ENCODE results near the gene KSR2.

KSR2 gene

DNA sequence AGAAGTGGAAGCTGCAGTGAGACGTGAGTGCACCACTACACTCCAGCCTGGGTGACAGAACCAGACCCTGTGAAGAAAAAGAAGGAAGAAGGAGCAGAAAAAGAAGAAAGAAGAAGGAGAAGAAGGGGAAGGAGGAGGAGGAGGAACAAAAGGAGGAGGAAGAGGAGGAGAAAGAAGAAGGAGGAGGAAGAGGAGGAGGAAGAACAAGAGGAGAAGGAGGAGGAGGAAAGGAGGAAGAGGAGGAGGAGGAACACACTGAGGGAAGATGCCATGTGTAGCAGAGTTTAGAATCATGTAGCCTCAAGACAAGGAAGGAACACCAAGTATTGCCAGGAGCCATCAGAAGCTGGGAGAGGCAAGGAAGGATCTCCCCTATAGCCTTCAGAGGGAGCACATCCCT lies 241.5 kb downstream of the KSR2 start:
- TF ChIP-seq, protein P1, sequence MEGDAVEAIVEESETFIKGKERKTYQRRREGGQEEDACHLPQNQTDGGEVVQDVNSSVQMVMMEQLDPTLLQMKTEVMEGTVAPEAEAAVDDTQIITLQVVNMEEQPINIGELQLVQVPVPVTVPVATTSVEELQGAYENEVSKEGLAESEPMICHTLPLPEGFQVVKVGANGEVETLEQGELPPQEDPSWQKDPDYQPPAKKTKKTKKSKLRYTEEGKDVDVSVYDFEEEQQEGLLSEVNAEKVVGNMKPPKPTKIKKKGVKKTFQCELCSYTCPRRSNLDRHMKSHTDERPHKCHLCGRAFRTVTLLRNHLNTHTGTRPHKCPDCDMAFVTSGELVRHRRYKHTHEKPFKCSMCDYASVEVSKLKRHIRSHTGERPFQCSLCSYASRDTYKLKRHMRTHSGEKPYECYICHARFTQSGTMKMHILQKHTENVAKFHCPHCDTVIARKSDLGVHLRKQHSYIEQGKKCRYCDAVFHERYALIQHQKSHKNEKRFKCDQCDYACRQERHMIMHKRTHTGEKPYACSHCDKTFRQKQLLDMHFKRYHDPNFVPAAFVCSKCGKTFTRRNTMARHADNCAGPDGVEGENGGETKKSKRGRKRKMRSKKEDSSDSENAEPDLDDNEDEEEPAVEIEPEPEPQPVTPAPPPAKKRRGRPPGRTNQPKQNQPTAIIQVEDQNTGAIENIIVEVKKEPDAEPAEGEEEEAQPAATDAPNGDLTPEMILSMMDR (IDR thresholded peaks at IDR 0.05; ENCODE audit: extremely low read depth, insufficient read depth, missing control alignments) = no peak
- no peak for DNase-seq (ENCODE audit: low spot score)
- in situ Hi-C loops (cut with MboI; ENCODE audit: low pct_unique_long_range_greater_than_20kb, low sequenced_read_pairs, unreplicated experiment) = no loop called here

DNA sequence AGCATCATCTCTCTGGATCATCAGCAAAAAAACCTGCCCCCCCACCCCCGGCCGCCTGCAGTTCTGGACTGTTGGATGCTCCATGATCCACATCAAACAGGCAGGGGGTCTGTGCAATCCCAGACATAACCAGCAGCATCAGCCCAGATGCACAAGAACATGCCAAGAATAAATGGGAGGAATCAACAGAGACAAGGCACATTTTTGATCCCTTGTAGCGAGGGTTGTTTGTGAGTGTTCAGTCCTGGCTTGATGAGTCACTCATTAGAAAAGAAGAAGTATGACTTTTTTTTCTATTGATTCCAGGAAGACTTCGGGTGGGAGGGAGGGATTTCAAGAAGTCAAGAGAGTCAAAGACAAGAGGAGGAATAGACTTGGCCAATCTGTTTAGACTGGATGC lies 244.2 kb downstream of the KSR2 start:
- DNase-seq (ENCODE audit: low spot score) = no peak
- TF ChIP-seq, protein P1 (IDR thresholded peaks at IDR 0.05; ENCODE audit: extremely low read depth, insufficient read depth, missing control alignments) = no peak
- in situ Hi-C loops (cut with MboI; ENCODE audit: low pct_unique_long_range_greater_than_20kb, low sequenced_read_pairs, unreplicated experiment) = no loop called here

GRCh38 chr12:117718559-117718958 lies 250.2 kb downstream of the KSR2 start:
- no peak for DNase-seq (ENCODE audit: low spot score)
- TF ChIP-seq, protein P1 (IDR thresholded peaks at IDR 0.05; ENCODE audit: extremely low read depth, insufficient read depth, missing control alignments) = no peak
- in situ Hi-C loops (cut with MboI; ENCODE audit: low pct_unique_long_range_greater_than_20kb, low sequenced_read_pairs, unreplicated experiment) = no loop called here

GRCh38 chr12:117718141-117718540 lies 250.6 kb downstream of the KSR2 start:
- no peak for DNase-seq (ENCODE audit: low spot score)
- in situ Hi-C loops (cut with MboI; ENCODE audit: low pct_unique_long_range_greater_than_20kb, low sequenced_read_pairs, unreplicated experiment) = no loop called here
- TF ChIP-seq, protein P1 (IDR thresholded peaks at IDR 0.05; ENCODE audit: extremely low read depth, insufficient read depth, missing control alignments) = no peak

DNA sequence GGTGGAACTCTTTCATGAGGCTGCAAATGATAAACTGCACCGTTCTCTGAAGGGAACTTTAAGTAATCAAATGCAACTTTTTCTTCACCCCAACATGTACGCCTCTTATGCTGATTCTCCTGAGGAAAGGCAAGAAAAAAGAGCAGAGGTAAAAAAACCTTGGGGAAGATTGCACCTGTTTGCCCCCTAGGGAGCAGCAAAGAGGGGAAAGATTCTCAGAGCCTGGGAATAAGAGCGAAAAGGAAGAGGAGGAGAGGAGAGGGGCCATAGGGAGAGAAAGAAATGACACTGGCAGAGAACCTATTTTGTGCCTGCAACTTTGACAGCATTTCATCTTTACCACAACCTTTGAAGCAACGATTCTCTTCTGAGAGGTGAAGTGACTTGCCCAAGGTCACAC lies 254.6 kb downstream of the KSR2 start:
- TF ChIP-seq, protein P1 (IDR thresholded peaks at IDR 0.05; ENCODE audit: extremely low read depth, insufficient read depth, missing control alignments) = no peak
- DNase-seq (ENCODE audit: low spot score) = no peak
- in situ Hi-C loops (cut with MboI; ENCODE audit: low pct_unique_long_range_greater_than_20kb, low sequenced_read_pairs, unreplicated experiment) = no loop called here

DNA sequence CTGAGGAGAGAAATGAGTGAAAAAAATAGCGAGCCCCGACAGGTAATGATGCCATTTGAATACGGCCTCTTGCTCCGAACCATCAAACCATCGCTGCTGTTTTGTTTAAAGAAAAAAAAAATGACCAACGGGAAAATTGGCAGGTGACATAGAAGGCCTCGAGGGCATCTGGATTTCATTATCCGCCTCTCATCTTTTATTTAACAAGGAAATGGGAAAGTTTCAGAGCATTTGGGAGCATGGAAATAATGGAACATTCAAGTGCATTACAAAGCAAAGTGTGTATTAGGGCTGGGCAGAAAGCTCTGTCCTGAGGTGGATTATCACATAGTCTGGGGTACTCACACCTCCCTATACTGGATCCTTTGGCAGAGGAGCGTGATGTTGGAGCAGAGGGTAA lies 258.7 kb downstream of the KSR2 start:
- in situ Hi-C loops (cut with MboI; ENCODE audit: low pct_unique_long_range_greater_than_20kb, low sequenced_read_pairs, unreplicated experiment) = no loop called here
- TF ChIP-seq, protein P1 (IDR thresholded peaks at IDR 0.05; ENCODE audit: extremely low read depth, insufficient read depth, missing control alignments) = no peak
- no peak for DNase-seq (ENCODE audit: low spot score)

DNA sequence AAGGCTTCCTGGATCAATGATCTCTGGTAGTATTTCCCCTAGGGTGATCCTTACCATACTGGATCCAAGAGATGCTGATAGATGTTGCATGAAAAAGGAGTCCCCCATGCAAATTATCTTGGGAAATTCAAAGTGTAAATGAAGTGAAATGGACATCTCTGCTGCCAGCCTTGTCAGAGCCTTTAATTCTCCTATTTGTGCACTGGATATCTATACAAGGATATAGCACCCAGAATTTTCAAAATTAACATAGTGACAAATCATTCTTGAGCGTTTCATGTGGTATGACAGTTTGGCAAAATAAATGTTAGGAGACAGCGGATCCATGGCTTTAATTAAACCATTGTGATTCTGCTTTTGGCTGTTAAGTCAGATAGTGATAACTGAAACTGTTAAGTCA lies 260.9 kb downstream of the KSR2 start:
- in situ Hi-C loops (cut with MboI; ENCODE audit: low pct_unique_long_range_greater_than_20kb, low sequenced_read_pairs, unreplicated experiment) = no loop called here
- TF ChIP-seq, protein P1 (IDR thresholded peaks at IDR 0.05; ENCODE audit: extremely low read depth, insufficient read depth, missing control alignments) = no peak
- no peak for DNase-seq (ENCODE audit: low spot score)
